Neural progenitor cell (in vitro differentiated cells): ENCODE measurements around the gene GHR. TPM values are rescaled to one million over a fixed set of nuclear protein-coding genes. Genes with fewer than 3 reads are reported as not detected.

ENCODE experiments used
- DNase-seq: peaks from one replicate; pipeline ENCODE4 v3.0.0-alpha.2; 2016; ENCODE audit warnings: low spot score
- H2AFZ ChIP-seq: fragments of 200-600 bp; sonication (generic); replicated peaks from 2 replicates; pipeline ENCODE4 v1.6.1; 2016; ENCODE audit warnings: antibody characterized with exemption
- H3F3A ChIP-seq: fragments of 200-600 bp; sonication (generic); 2 replicates; pipeline ENCODE4 v1.6.1; 2016; ENCODE audit warnings: antibody characterized with exemption, low read depth
- H3K27ac ChIP-seq: fragments of 200-600 bp; sonication (generic); 2 replicates; pipeline ENCODE4 v1.5.1; 2016; ENCODE audit warnings: mild to moderate bottlenecking
- H3K27me3 ChIP-seq: fragments of 200-600 bp; sonication (generic); 2 replicates; pipeline ENCODE4 v1.6.1; 2016; ENCODE audit warnings: mild to moderate bottlenecking, moderate library complexity
- H3K36me3 ChIP-seq: fragments of 200-600 bp; sonication (generic); 2 replicates; pipeline ENCODE4 v1.5.1; 2016
- H3K4me1 ChIP-seq: fragments of 200-600 bp; sonication (generic); 2 replicates; pipeline ENCODE4 v1.6.1; 2016; ENCODE audit warnings: mixed run types
- H3K4me2 ChIP-seq: fragments of 200-600 bp; sonication (generic); 2 replicates; pipeline ENCODE4 v1.6.1; 2016
- H3K4me3 ChIP-seq: fragments of 200-600 bp; sonication (generic); 2 replicates; pipeline ENCODE4 v1.5.1; 2016
- H3K79me2 ChIP-seq: fragments of 200-600 bp; sonication (generic); 2 replicates; pipeline ENCODE4 v1.6.1; 2016; ENCODE audit warnings: low read depth
- H3K9ac ChIP-seq: fragments of 200-600 bp; sonication (generic); 2 replicates; pipeline ENCODE4 v1.6.1; 2016
- H3K9me3 ChIP-seq: fragments of 200-600 bp; sonication (generic); 2 replicates; pipeline ENCODE4 v1.5.1; 2016; ENCODE audit warnings: low read depth
- H4K20me1 ChIP-seq: fragments of 200-600 bp; sonication (generic); 2 replicates; pipeline ENCODE4 v1.6.1; 2016; ENCODE audit warnings: low read depth
- H3K27ac Mint-ChIP-seq: 3 replicates; pipeline ENCODE4 v1.8.0; 2021; ENCODE audit warnings: mixed read lengths
- H3K27me3 Mint-ChIP-seq: 2 replicates; pipeline ENCODE4 v1.8.0; 2022; ENCODE audit warnings: low read depth, mild to moderate bottlenecking, inconsistent platforms, moderate library complexity, mixed read lengths; ENCODE audit not compliant: insufficient read depth
- H3K36me3 Mint-ChIP-seq: 3 replicates; pipeline ENCODE4 v1.8.0; 2021; ENCODE audit warnings: mixed read lengths
- H3K4me1 Mint-ChIP-seq: 3 replicates; pipeline ENCODE4 v1.8.0; 2021; ENCODE audit warnings: mixed read lengths
- H3K4me3 Mint-ChIP-seq: 3 replicates; pipeline ENCODE4 v1.8.0; 2021; ENCODE audit warnings: mild to moderate bottlenecking, moderate library complexity, mixed read lengths
- H3K9me3 Mint-ChIP-seq: 3 replicates; pipeline ENCODE4 v1.8.0; 2020; ENCODE audit warnings: mixed read lengths
- EZH2 ChIP-seq: fragments of 200-600 bp; sonication (generic); IDR thresholded peaks from 2 replicates; pipeline ENCODE4 v1.6.1; 2017; ENCODE audit warnings: antibody characterized with exemption, mild to moderate bottlenecking, moderate library complexity
- EZH2phosphoT487 ChIP-seq: fragments of 200-600 bp; sonication (generic); IDR thresholded peaks from 2 replicates; pipeline ENCODE4 v1.6.1; 2017; ENCODE audit warnings: antibody characterized with exemption
- total RNA-seq: library from RNA; depleted of rRNA; stranded (reverse); fragments of >200 nt; gene quantifications from 2 replicates; pipeline ENCODE4 v1.2.3, GENCODE V29; 2015; ENCODE audit warnings: low replicate concordance
- TF ChIP-seq, protein P1 (sequence below): fragments of 200-600 bp; sonication (generic); IDR thresholded peaks from 2 replicates; pipeline ENCODE4 v1.5.1; 2017; ENCODE audit warnings: antibody characterized with exemption, mild to moderate bottlenecking

The GHR gene
- total RNA-seq, 1 donor from 2014 or later, result 0.07 TPM

GRCh38 chr5:42403236-42403635, 20.0 kb upstream of the GHR start:
- no peaks in the 10 kb centered on the region for H3K36me3 Mint-ChIP-seq

GRCh38 chr5:42404366-42404765, 18.9 kb upstream of the GHR start:
- no peaks in the 10 kb centered on the region for H3K36me3 ChIP-seq
- no peak for DNase-seq
- H3F3A ChIP-seq, result no peaks in the 10 kb centered on the region
- no peaks in the 10 kb centered on the region for H4K20me1 ChIP-seq
- Mint-ChIP-seq H3K4me1 (no peaks in the 10 kb centered on the region), H3K27me3 (peaks cover 2% of the 10 kb centered on the region), H3K4me3 (no peak overlapping the region), H3K36me3 (no peaks in the 10 kb centered on the region), H3K27ac (no peak overlapping the region), H3K9me3 (no peaks in the 10 kb centered on the region)
- H3K4me3 ChIP-seq, result no peak overlapping the region
- no peaks in the 10 kb centered on the region for H3K79me2 ChIP-seq
- TF ChIP-seq, protein P1, sequence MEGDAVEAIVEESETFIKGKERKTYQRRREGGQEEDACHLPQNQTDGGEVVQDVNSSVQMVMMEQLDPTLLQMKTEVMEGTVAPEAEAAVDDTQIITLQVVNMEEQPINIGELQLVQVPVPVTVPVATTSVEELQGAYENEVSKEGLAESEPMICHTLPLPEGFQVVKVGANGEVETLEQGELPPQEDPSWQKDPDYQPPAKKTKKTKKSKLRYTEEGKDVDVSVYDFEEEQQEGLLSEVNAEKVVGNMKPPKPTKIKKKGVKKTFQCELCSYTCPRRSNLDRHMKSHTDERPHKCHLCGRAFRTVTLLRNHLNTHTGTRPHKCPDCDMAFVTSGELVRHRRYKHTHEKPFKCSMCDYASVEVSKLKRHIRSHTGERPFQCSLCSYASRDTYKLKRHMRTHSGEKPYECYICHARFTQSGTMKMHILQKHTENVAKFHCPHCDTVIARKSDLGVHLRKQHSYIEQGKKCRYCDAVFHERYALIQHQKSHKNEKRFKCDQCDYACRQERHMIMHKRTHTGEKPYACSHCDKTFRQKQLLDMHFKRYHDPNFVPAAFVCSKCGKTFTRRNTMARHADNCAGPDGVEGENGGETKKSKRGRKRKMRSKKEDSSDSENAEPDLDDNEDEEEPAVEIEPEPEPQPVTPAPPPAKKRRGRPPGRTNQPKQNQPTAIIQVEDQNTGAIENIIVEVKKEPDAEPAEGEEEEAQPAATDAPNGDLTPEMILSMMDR, result no peak
- H3K27me3 ChIP-seq, result no peaks in the 10 kb centered on the region
- H3K27ac ChIP-seq, result no peak overlapping the region
- no peak overlapping the region for H3K4me2 ChIP-seq
- no peaks in the 10 kb centered on the region for H3K9me3 ChIP-seq
- no peak overlapping the region for H2AFZ ChIP-seq
- H3K9ac ChIP-seq, result no peak overlapping the region
- no peaks in the 10 kb centered on the region for H3K4me1 ChIP-seq

More at GRCh38 chr5:42403236-42403635, 20.0 kb upstream of the GHR start:
- Mint-ChIP-seq H3K4me3 (no peak overlapping the region), H3K9me3 (no peaks in the 10 kb centered on the region), H3K27ac (no peak overlapping the region), H3K27me3 (peaks cover 2% of the 10 kb centered on the region), H3K4me1 (no peaks in the 10 kb centered on the region)
- no peaks in the 10 kb centered on the region for H3K27me3 ChIP-seq
- DNase-seq, result no peak
- H3K4me3 ChIP-seq, result no peak overlapping the region
- H3K36me3 ChIP-seq, result no peaks in the 10 kb centered on the region
- TF ChIP-seq EZH2phosphoT487 (no peak), EZH2 (no peak)
- TF ChIP-seq, protein P1, result no peak
- no peaks in the 10 kb centered on the region for H3K79me2 ChIP-seq
- no peaks in the 10 kb centered on the region for H3K9me3 ChIP-seq
- no peaks in the 10 kb centered on the region for H3F3A ChIP-seq
- H3K27ac ChIP-seq, result no peak overlapping the region
- no peak overlapping the region for H2AFZ ChIP-seq
- H3K4me2 ChIP-seq, result no peak overlapping the region
- no peaks in the 10 kb centered on the region for H4K20me1 ChIP-seq
- H3K4me1 ChIP-seq, result no peaks in the 10 kb centered on the region
- H3K9ac ChIP-seq, result no peak overlapping the region

- Histone ChIP-seq H3F3A (peaks cover 13% of the 10 kb centered on the region), H3K4me1 (peaks cover 3% of the 10 kb centered on the region), H2AFZ (no peak overlapping the region), H4K20me1 (no peaks in the 10 kb centered on the region), H3K27ac (no peak overlapping the region), H3K4me3 (no peak overlapping the region), H3K9me3 (no peaks in the 10 kb centered on the region), H3K4me2 (no peak overlapping the region), H3K9ac (no peak overlapping the region), H3K36me3 (no peaks in the 10 kb centered on the region), H3K79me2 (no peaks in the 10 kb centered on the region), H3K27me3 (peaks cover 6% of the 10 kb centered on the region)
- H3K27ac Mint-ChIP-seq, result no peak overlapping the region
- no peak overlapping the region for H3K4me3 Mint-ChIP-seq
- no peaks in the 10 kb centered on the region for H3K4me1 Mint-ChIP-seq
- H3K27me3 Mint-ChIP-seq, result no peaks in the 10 kb centered on the region
- H3K9me3 Mint-ChIP-seq, result peaks cover 11% of the 10 kb centered on the region
- no peak for DNase-seq
- TF ChIP-seq, protein P1, result no peak
- TF ChIP-seq EZH2phosphoT487 (no peak), EZH2 (no peak)
- no peaks in the 10 kb centered on the region for H3K36me3 Mint-ChIP-seq
Measured at GRCh38 chr5:42419294-42419693, 3.9 kb upstream of the GHR start.
